Measurements from ENCODE around the gene COG6. TPM values are rescaled to one million over a fixed set of nuclear protein-coding genes. Genes with fewer than 3 reads are reported as not detected.

COG6 gene
- total and polyA plus RNA-seq, 2 of the 13 experiments (the other 11 are each of a cell fraction or from before 2014, with no cell fraction given): 23.5 to 26.1 TPM

GRCh38 chr13:39655569-39656324 is at the start of gene COG6 (continued):
- TF ChIP-seq HOXA5 (CRISPR knock-in tag; IDR thresholded peaks at IDR 0.05) (peak; percentile 72; the same call in 1 of the 2 replicates), ZNF3 (CRISPR knock-in tag; IDR thresholded peaks at IDR 0.05) (no peak), IRF1 (CRISPR knock-in tag; IDR thresholded peaks at IDR 0.05; ENCODE audit: low read depth) (no peak), ZNF609 (CRISPR knock-in tag; IDR thresholded peaks at IDR 0.05; ENCODE audit: borderline replicate concordance) (no peak), ZHX1 (CRISPR knock-in tag; IDR thresholded peaks at IDR 0.05; ENCODE audit: low read depth) (no peak), ZBTB49 (CRISPR knock-in tag; IDR thresholded peaks at IDR 0.05; ENCODE audit: borderline replicate concordance) (no peak), CREBL2 (CRISPR knock-in tag; IDR thresholded peaks at IDR 0.05; ENCODE audit: borderline replicate concordance) (no peak), NONO (IDR thresholded peaks at IDR 0.05) (no peak), NONO (CRISPR knock-in tag; conservative IDR thresholded peaks at IDR 0.05) (peak; percentile 80), ZNF740 (CRISPR knock-in tag; IDR thresholded peaks at IDR 0.05) (no peak), ZNF101 (CRISPR knock-in tag; IDR thresholded peaks at IDR 0.05; ENCODE audit: borderline replicate concordance, low read depth) (no peak), FOXK2 (IDR thresholded peaks at IDR 0.05) (no peak), HOXA3 (CRISPR knock-in tag; IDR thresholded peaks at IDR 0.05) (peak; percentile 76), ZNF83 (CRISPR knock-in tag; IDR thresholded peaks at IDR 0.05; ENCODE audit: borderline replicate concordance) (no peak), DRAP1 (CRISPR knock-in tag; IDR thresholded peaks at IDR 0.05) (peak; percentile 70; the same call in 1 of the 2 replicates), TFAP4 (IDR thresholded peaks at IDR 0.05; ENCODE audit: borderline replicate concordance, low read depth) (no peak)

All from HepG2 (cell line).